T-helper 2 cell treated with Interferon-gamma antibody and Interleukin-4, amounts not matched to agents 100 ng/mL and 5 ng/mL, for 36 hours (primary cell): ENCODE measurements around the gene FAM3A. TPM values are rescaled to one million over a fixed set of nuclear protein-coding genes. Genes with fewer than 3 reads are reported as not detected.

Experiments used
- intact Hi-C: fragments of 100-400 bp; cut with micrococcal nuclease; formaldehyde crosslinking; loops from one replicate; pipeline ENCODE4 v1.15.1; 2023
- total RNA-seq: library from RNA; stranded (reverse); gene quantifications from 2 replicates; pipeline ENCODE4 v1.2.3, GENCODE V29; 2022

The FAM3A gene
- total RNA-seq, 1 donor from 2014 or later = 32.4 TPM

DNA sequence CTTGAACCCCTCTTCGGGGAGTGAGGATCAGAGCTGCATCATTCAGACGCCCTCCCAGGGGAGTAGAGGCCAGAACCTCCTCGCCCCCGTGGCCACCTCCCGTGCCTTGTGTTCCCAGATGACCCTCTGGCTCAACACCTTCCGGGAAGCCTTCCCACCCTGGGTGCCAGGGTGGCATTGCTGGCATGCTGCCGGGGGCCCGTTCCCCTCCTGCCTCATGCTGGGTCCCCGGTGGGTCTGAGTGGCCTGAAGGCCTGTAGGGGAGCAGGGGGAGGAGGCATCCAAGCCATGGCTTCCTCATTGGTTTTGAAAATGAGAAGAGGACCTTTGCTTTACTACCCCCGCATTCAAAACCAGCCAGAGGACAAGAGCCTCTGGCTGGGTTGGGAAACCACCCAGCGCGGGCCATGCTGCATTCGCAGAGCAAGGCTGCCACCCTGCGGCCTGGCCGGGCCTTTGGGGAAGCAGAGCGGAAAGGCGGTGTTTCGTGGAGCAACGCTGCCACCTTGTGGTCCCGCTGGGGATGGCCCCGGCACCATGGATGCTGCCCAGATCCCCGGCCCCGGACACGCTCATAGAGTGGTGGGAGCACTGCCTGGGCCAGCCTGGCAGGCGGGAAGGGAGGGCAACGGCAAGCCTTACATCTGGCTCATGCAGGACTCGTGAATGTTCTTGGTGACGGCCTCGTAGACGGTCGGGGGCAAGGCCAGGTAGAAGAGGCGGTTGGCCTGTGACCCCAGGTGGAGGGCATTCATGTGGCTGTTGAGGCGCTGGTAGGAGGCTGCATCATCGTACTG lies 18.7 kb upstream of the FAM3A start:
- intact Hi-C loops = no loop called here

DNA sequence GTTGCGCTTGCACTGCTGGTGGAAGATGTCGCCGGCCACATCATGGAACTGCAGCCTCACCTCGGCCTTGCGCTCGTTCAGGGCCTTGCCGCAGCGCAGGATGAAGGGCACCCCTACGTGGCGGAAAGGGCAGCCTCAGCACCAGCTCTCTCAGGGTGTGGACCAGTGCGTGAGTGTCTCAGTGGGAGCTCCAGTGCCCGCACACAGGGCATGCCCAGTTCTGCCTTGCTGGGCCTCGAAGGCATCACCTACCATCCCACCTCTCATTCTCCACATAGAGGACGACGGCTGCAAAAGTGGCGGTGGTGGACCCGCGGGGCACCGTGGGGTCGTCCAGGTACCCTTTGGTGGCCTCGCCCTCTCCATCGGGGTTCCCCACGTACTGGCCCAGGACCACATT lies 16.7 kb upstream of the FAM3A start:
- intact Hi-C loops = no loop called here

DNA sequence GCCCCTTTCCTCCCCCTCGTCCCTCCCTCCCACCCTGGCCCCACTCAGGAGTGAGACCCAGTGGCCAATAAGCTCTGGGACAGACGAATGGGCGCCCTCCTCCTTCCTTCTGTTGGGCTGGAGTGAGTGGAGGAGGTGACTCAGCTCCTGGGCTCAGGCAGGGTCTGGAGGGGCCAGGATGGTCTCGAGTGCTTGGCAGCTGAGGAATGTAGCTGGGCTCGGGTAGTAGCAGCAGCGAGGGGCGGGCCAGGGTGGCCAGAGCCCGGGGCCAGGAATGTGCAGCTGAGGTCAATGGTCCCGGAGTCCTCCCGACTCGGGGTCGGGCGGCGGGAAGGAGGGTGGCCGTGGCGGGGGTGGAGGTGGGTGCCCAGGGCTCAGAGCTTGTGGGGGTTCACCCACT lies 15.6 kb upstream of the FAM3A start:
- intact Hi-C loops = no loop called here

DNA sequence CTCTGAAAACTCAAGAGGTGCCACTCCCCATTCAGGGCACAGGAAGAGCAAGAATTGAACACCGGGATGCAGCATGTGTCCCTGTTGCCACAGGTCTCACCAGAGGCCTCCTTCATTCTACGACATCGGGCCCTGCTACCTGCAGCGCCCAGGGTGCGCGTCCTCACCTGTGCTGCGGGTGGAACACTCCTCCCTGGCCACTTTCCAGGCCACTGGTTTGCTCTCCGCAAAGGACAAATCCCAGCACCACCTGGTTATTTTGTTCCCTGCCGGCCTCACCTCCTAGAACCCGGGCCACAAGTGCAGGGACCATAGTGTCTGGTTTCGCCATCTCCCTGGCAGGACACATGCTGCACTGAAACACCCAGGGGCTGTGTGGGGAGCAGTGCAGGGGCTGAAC lies 14.3 kb upstream of the FAM3A start:
- intact Hi-C loops = no loop called here

DNA sequence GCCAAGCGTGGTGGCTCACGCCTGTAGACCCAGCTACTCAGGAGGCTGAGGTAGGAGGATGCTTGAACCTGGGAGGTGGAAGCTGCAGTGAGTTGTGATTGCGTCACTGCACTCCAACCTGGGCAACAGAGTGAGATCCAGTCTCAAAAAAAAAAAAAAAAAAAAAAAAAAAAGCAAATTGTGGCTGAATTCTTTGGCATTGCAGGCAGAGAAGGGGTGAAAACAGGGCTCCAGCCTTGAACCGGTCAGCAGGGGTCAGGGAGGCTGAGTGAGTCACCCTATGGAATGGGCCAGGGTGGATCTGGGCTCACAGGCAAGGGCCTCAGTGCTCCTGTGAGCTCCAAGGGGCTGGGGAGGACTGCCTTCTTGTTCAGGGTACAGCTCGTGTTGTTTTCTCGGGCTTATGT lies 13.2 kb upstream of the FAM3A start:
- intact Hi-C loops = no loop called here

DNA sequence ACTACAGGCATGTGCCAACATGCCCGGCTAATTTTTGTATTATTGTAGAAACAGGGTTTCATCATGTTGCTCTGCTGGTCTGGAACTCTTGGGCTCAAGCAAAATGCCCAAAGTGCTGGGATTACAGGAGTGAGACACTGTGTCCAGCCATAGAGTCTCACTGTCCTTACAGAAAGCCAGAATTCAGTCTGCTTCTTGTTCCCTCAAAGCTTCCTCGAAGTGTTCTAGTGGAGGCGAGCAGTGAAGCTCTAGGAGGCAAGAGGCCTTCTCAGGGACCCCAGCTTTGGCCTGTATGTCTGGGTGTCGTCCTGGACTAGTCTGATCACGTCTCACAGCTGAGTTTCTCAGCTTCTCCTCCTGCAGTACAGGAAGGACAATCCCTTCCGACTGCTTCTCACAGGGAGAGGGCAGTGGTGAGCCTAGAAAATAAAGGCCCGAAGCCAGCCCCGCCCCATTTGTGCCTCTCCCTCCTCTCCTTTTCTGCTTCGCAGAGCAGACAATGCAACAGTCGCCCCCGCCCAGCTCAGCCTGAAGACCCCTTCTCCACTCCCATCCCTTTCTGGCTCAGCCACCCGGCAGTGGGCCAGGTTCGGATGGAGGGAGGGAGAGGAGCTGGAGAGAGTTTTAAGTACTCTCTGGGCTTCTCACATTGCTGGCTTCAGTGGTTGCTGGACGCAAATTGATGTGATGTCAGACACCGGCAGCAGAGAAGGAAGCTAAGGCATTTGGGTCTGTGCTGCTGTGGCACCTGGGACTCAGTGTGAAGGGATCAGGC lies 11.1 kb upstream of the FAM3A start:
- intact Hi-C loops = no loop called here

DNA sequence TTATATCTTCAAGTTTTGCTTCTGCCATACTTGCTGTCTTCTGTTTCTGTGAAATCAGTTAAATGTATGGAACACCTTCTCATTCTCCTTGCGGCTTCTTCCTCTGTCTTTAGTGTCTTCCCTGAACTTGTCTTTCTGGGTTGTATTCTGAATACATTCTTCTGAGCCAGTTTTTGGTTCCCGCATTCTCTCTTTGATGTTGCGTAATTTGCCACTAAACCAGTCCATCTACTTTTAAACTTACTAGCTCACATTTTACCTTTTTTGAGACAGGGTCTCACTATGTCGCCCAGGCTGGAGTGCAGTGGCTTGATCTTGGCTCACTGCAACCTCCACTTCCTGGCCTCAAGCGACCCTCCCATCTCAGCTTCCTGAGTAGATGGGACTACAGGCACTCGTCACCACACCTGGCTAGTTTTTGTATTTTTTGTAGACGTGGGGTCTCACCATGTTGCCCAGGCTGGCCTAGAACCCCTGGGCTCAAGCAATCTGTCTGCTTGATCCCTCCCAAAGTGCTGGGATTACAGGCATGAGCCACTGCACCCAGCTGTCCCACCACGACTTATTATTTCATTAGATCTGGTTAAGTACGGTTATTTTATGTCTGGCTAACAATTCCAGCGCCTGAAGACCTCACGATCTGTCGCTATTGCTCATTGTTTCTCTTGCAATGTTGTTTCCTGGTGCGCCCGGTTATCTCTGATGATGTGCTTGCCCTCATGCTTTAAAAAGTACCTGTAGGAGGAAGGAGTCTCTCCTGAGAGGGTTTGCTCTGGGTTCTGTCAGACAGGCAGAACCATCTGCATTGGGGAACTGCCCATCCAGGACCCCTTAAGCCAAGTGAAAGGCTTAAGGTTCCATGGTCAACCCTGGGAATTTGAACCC lies 9.8 kb upstream of the FAM3A start:
- intact Hi-C loops = no loop called here

DNA sequence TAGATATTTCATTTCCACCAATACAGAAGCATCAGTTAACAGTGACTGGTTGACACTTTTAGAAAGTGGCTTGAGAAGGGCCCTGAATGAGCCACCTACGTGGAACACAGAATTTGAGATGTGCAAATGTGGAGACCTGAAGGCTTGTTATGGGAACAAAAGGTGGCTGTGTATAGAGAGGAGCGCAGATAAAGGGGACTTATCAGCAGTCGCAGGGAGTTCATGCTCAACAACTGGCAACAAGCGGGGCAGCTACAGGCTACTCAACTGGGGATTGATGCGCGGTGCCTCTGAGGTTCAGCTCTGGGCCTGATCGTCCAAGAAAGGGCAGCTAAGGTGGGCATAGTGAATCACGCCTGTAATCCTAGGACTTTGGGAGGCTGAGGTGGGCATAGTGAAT lies 3.4 kb upstream of the FAM3A start:
- intact Hi-C loops = loop anchor here (5.0 kb wide), 1 partner anchor 122 kb away; the partner anchor contains the start of gene RPL10

DNA sequence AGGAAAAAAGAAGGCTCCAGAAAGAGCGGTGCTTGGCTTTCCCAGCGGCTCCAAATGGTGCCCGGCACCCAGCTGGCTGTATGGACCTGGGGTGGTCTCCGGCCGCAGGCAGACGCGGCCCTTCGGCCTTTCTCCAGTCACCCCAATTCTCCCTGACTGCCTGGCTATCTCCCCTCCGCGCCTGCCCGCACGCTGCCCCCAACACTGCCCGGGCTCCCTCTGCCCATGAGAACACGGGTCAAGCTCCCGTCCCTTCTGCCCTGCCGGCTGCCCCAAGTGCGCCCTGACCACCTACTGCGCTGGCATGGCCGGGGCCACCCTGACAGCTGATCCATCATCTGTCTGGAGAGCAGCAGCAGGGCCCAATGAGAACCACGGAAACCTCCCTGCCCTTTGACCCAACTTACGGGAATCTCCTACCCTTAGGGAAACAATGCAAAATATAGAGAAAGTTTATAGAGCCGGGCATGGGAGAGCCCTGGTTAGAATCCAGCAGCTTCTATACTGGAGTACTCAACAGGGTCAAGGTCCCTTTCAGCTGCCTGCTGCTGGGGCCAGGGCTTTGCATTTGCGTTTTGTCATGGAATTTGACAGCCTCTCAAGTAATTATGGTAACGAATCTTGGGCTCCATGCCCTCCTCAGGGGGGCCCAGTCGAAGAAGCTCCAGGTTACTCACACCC lies 1.2 kb upstream of the FAM3A start:
- intact Hi-C loops = loop anchor here (2.0 to 5.0 kb wide), 2 partner anchors 104 to 120 kb away; partner anchors contain the start of gene RPL10

DNA sequence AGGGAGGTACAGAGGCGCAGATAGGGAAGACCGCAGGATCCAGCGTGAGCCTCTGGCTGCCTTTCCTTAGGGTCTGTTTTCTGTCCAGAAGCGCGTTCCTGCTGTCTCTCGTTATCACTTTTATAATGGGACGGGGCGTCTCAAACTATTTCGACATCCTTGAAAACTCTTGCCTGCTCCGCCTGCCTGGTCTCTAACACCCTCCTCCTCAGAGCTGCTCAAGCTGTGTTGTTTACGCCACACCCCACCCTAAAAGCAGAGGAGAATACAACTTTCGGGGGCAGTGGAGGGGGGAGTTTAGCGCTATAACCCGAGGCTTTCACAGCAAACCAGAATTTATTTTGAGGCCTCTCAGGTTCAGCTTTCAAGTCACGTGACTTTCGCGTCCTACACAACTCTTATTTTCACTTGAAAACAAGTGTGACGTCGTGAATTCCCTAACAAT lies 646 bp upstream of the FAM3A start:
- intact Hi-C loops = loop anchor here (1.0 to 5.0 kb wide), 4 partner anchors 26 to 119 kb away; partner anchors contain the start of genes IKBKG, RPL10 and SLC10A3

DNA sequence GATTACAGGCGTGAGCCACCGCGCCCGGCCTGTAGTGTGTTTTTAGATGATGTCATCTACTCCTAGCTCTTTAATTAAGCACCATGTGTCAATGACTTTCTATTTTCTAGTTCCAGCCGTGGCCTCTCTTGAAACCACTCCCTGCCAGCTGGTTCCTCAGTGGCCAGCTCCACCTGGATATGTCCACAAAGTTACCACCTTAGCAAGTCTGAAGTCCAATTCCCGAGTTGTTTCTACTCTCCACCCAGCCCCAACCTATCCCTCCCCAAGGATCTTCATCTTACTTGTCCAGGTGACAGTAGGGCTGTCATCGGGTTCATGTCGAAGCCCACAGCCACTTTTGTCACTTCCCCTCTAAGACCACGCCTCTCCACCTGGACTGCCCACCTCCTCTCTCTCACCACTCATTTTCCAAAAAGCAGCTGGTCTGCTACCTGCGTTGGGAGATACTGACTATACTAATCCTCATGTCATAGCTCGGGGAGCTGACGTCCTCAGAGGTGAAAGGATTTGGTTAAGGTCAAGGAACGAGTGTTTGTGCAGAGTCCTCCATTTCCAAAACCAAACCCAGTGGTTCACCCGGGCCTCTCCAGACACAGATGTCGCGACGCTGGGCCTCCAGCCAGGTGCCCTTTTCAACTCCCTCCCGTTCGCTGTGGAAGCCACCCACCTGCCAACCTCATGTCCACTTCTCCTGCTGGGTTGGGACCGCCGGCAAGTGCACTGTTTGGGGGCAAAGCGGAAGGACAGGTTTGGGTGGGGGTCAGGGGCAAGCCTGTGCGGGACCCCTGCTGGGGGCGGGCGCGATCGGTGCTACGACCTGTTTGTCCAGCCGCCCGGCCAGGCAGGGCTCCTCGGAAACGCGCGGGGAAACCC lies 704 bp downstream of the FAM3A start:
- intact Hi-C loops = loop anchor here (5.0 kb wide), 1 partner anchor 118 kb away; the partner anchor contains the start of gene RPL10

DNA sequence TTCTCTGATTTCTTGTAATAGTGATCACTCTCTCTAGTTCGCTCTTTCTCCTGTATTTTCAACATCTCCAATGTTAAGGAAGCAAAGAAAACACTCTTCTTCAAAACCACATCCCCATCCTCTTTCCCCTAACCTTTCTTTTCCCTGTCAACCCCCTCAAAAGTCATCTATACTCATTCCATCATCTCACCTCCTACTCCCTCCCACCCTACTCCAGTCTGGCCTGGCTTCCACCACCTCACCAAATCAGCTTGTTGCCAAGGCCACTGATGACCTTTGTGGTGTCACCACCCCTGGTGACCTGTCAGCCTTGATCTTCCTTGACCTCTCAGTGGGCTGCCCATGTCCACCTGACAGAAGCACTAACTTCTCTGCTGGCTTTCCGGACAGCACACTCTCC lies 2.3 kb downstream of the FAM3A start:
- intact Hi-C loops = no loop called here

DNA sequence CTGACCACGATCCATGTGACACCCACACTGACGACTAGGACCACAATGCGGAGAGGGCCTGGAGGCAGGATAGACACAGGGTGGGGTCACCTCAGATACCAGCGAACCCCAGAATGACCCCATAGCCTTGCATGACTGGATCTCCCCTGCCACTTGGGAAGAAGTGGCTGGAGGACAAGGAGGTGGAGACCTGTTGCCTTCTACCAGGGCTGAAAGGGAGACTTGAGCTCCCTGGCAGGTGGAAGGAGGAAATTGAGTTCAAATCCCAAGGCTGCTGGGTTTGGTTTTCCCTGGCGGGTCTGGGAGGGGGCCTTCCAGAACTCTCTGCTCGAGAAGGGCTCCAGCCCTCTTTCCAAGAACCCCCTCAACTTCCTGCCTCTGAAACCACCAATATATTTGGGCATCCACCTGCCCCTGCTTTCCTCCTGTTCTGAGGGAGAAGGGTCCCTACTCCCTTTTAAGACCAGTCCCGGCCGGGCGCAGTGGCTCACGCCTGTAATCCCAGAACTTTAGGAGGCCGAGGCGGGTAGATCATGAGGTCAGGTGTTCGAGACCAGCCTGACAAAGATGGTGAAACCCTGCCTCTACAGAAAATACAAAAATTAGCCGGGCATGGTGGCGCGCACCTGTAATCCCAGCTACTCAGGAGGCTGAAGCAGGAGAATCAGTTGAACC lies 3.0 kb downstream of the FAM3A start:
- intact Hi-C loops = no loop called here

DNA sequence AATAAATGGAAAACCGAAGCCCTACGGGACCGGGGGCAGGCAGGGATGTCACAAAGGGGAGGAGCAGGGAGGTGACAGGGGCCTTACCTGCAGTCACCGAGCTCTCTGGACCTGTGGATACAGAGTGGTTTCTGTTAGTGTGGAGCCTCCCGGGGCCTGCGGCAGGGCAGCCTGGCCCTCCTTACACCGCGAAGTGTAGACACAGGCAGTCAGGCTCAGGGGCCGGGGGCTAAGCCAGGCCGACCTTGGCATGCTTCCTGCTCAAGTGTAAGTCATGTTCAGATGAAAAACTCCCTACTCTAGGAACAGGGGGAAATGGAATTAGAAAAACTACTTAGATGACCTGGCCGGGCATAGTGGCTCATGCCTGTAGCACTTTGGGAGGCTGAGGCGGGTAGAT lies 4.3 kb downstream of the FAM3A start:
- intact Hi-C loops = no loop called here

DNA sequence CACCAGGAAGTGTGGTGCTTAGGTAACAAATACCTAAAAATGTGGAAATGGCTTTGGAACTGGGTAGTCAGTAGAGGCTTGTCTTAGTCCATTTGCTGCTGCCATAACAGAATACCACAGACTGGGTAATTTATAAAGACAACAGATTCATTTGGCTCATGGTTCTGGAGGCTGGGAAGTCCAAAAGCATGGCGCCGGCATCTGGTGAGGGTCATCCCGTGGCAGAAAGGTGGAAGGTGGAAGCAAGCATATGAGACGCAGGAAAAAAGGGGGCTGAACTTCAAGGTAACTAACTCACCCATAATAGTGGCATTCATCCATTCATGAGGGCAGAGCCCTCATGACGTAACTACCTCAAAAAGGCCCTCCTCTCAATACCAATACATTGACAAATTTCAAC lies 6.6 kb downstream of the FAM3A start:
- intact Hi-C loops = no loop called here

DNA sequence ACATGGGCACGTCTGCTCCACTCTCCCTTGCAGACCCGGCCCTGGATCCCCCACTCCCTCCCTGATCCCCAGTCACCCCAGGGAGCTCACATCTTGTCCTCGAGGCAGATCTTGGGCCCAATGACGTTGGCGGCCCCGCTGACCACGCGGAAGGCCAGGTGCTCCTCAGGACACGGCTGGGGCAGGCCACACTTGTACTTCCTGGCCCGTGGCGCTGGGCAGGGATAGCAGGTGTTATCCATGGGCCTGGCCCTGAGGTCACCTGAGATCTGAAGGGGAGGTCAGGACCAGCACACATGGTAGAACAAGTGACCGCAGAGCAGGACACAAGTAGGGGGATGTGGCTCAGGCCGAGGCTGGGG lies 7.7 kb downstream of the FAM3A start:
- intact Hi-C loops = no loop called here

DNA sequence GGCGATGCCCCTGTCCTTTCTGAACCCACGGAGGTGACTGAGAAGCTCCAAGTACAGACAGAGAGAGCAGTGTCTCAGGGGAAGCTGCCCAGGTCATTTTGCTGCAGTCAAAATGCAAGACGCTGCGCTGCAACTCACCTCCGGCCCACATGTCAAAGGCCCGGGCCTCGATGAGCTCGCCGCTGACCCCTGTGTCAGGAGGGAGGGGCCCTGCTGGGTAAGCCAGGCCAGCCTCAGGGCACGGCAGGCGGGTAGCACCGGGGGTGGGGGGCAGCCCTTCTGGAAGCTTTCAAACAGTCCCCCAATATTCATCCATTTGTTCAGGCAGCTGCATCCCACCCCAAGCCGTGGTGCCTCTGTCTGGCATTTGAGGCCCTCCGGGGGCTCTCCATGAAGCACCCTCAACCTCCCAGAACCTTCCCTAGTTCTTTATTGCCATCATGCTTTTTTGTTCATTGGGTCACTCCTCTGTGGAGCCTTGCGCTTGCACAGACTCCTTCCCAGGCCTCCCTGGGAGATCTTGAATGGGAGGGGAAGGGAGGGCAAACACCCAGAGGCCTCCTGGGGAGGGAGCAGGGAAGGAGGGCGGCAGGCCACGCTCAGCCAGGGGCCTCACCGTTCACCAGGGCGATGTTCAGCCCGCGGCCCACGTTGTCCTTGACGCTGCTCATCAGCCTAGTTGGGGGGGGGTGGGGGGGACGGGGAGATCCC lies 8.2 kb downstream of the FAM3A start:
- intact Hi-C loops = no loop called here

DNA sequence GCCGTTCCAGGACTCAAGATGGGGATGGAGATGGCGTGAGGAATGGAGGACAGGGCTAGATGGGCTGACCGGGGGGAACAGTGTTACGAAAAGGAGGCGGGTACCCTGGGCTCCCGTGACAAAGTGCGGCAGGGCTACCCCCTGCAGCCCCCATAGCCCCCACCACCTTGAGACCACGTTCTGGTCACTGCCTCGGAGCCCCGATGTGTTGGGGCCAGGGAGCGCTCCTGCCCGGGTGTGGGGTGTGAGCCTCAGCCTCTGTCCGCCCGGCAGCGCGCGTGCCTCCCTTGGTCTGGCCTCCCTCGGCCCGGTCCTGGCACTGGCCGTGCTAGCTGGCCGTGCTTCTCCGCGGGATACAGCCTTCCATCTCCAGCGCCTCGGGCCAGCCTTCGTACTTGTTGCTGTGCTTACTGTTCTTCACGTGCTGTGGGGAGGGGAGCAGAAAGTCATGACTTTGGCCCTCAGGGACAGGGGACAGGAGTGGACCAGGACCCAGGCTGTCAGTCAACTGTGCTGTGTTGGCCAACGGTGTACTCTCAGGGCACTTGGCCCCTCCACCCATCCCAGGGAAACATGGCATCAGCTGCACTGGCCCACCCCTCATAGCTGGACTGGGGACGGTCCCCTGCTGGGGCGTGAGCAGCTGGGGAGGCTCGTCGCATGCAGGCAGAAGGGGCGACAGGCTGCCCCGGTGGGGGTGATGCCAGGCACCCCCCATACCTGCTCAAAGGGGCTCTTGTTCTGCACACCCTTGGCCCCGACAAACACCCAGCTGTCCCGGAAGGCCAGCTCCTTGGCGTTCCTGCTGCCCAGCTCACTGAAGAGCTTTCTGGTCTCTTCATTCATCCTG lies 9.3 kb downstream of the FAM3A start:
- intact Hi-C loops = no loop called here
